Measurements from ENCODE around the gene PLXNA4. TPM values are rescaled to one million over a fixed set of nuclear protein-coding genes. Genes with fewer than 3 reads are reported as not detected.

PLXNA4 gene
- total and polyA plus RNA-seq, 2 experiments from 2014 or later, result 0.08 to 0.80 TPM

DNA sequence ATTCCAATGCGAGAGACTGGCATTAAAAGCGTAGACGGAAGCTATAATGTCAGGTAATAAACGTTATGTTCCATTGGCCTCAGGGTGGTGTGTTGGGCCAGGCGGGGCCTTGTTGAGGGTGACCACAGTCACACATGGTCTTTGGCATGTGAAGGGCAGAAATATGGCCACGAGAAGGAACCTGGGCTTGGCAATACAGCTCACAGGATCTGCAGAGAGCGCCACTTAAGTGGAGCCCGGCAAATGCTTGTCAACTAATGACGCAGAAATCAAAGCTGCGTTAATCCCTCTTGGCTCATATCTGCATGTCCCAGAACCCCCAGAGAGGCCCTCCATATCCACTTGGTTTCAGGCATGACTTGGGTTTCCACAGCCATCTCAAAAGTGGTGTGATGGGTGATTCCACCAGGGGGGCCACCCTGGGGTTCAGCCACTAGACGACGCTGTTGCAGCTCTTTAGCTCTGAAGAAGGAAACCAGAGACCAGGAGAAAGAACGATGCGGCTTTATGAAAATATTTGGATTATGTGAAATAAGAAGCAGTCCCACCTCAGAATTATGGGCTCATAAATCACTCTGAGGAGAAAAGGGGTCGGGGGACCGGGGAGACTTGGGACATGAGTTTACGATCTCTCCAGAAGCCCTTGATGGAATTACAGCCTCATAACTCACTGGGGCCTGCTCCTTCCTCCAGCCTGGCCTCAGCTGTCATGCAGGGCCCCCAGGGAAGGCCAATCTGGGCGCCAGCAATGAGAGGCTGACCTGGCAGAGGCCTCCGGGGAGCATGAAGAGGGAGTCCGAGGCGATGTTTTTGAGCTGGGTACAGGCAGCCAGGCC is 462.5 kb downstream of the PLXNA4 start (continued):
- TF ChIP-seq, protein P1, sequence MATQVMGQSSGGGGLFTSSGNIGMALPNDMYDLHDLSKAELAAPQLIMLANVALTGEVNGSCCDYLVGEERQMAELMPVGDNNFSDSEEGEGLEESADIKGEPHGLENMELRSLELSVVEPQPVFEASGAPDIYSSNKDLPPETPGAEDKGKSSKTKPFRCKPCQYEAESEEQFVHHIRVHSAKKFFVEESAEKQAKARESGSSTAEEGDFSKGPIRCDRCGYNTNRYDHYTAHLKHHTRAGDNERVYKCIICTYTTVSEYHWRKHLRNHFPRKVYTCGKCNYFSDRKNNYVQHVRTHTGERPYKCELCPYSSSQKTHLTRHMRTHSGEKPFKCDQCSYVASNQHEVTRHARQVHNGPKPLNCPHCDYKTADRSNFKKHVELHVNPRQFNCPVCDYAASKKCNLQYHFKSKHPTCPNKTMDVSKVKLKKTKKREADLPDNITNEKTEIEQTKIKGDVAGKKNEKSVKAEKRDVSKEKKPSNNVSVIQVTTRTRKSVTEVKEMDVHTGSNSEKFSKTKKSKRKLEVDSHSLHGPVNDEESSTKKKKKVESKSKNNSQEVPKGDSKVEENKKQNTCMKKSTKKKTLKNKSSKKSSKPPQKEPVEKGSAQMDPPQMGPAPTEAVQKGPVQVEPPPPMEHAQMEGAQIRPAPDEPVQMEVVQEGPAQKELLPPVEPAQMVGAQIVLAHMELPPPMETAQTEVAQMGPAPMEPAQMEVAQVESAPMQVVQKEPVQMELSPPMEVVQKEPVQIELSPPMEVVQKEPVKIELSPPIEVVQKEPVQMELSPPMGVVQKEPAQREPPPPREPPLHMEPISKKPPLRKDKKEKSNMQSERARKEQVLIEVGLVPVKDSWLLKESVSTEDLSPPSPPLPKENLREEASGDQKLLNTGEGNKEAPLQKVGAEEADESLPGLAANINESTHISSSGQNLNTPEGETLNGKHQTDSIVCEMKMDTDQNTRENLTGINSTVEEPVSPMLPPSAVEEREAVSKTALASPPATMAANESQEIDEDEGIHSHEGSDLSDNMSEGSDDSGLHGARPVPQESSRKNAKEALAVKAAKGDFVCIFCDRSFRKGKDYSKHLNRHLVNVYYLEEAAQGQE (IDR thresholded peaks at IDR 0.05; ENCODE audit: unreplicated experiment), result no peak
- TF ChIP-seq ZNF114 (CRISPR knock-in tag; IDR thresholded peaks at IDR 0.05) (no peak), STAT1 (IDR thresholded peaks at IDR 0.05; ENCODE audit: unreplicated experiment) (no peak)

DNA sequence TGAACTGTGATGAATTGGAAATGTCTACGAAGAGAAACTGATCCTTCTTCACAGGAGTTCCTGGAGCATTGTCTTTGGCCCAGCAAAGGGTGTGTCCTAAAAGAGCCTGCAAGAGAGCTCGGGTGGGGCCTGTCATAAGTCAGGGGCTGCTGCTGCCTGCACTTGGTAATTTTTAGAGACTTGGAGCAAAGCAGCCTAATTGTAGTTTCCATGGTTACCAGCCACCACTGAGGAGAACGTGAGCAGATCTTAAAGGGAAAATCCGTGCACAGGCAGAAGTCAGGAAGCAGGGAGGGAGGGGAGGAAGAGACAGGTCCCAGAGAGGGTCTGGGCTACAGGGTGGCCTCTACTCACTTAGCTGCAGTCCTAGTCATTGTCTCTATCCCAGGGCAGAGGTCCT is 463.6 kb downstream of the PLXNA4 start:
- Histone ChIP-seq H3K79me2 (replicated peaks; ENCODE audit: insufficient read depth) (no peaks in the 10 kb centered on the region), H2AFZ (no peak overlapping the region), H3K27me3 (ENCODE audit: insufficient read depth) (no peaks in the 10 kb centered on the region), H3K4me2 (no peak overlapping the region), H3K4me1 (ENCODE audit: insufficient read depth) (no peaks in the 10 kb centered on the region; the same call in 1 of the 2 replicates), H3K27ac (ENCODE audit: low read depth) (no peak overlapping the region), H3K36me3 (ENCODE audit: insufficient read depth) (no peaks in the 10 kb centered on the region), H3K4me3 (no peak overlapping the region), H3K9me2 (ENCODE audit: insufficient read depth) (no peaks in the 10 kb centered on the region), H3F3A (replicated peaks; ENCODE audit: low read depth) (no peaks in the 10 kb centered on the region), H4K20me1 (replicated peaks; ENCODE audit: insufficient read depth) (no peaks in the 10 kb centered on the region)
- ATAC-seq (no peak), DNase-seq (ENCODE audit: low spot score) (no peak)
- TF ChIP-seq, protein P2, sequence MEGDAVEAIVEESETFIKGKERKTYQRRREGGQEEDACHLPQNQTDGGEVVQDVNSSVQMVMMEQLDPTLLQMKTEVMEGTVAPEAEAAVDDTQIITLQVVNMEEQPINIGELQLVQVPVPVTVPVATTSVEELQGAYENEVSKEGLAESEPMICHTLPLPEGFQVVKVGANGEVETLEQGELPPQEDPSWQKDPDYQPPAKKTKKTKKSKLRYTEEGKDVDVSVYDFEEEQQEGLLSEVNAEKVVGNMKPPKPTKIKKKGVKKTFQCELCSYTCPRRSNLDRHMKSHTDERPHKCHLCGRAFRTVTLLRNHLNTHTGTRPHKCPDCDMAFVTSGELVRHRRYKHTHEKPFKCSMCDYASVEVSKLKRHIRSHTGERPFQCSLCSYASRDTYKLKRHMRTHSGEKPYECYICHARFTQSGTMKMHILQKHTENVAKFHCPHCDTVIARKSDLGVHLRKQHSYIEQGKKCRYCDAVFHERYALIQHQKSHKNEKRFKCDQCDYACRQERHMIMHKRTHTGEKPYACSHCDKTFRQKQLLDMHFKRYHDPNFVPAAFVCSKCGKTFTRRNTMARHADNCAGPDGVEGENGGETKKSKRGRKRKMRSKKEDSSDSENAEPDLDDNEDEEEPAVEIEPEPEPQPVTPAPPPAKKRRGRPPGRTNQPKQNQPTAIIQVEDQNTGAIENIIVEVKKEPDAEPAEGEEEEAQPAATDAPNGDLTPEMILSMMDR (conservative IDR thresholded peaks at IDR 0.05; ENCODE audit: low read depth in 2 of 2), result no peak
- TF ChIP-seq JUNB (IDR thresholded peaks at IDR 0.05; ENCODE audit: unreplicated experiment) (no peak), EZH2 (IDR thresholded peaks at IDR 0.05; ENCODE audit: low read depth, unreplicated experiment) (no peak), NANOG (IDR thresholded peaks at IDR 0.05; ENCODE audit: borderline replicate concordance) (no peak), ZNF114 (CRISPR knock-in tag; IDR thresholded peaks at IDR 0.05) (no peak), STAT1 (IDR thresholded peaks at IDR 0.05; ENCODE audit: unreplicated experiment) (no peak)
- TF ChIP-seq, protein P3, sequence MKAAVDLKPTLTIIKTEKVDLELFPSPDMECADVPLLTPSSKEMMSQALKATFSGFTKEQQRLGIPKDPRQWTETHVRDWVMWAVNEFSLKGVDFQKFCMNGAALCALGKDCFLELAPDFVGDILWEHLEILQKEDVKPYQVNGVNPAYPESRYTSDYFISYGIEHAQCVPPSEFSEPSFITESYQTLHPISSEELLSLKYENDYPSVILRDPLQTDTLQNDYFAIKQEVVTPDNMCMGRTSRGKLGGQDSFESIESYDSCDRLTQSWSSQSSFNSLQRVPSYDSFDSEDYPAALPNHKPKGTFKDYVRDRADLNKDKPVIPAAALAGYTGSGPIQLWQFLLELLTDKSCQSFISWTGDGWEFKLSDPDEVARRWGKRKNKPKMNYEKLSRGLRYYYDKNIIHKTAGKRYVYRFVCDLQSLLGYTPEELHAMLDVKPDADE (IDR thresholded peaks at IDR 0.05), result no peak
- TF ChIP-seq, protein P1 (IDR thresholded peaks at IDR 0.05; ENCODE audit: unreplicated experiment), result no peak
- Mint-ChIP-seq H3K27me3 (ENCODE audit: insufficient read depth, low read depth, poor library complexity) (peaks cover 5% of the 10 kb centered on the region), H3K27ac (no peak overlapping the region), H3K4me1 (peaks cover 6% of the 10 kb centered on the region), H3K4me3 (no peak overlapping the region), H3K9me3 (no peaks in the 10 kb centered on the region), H3K36me3 (ENCODE audit: low read depth) (no peaks in the 10 kb centered on the region)

All from GM23338 (cell line).